D721Med (cell line): Measurements from ENCODE around the gene KCNB1.

Experiments
- DNase-seq: peaks from one replicate; pipeline ENCODE4 v3.0.0; 2011; ENCODE audit warnings: low spot score; ENCODE audit not compliant: insufficient read length
- FAIRE-seq: peaks from 2 replicates; lab custom pipeline; 2011; peaks lifted over from hg19 to GRCh38; lab: Jason Lieb, UNC
- TF ChIP-seq, protein P1 (sequence below): IDR thresholded peaks from 2 replicates; pipeline ENCODE4 v1.5.1; 2012; ENCODE audit warnings: mild to moderate bottlenecking, control low read depth; ENCODE audit not compliant: insufficient read depth; ENCODE audit errors: missing control alignments

KCNB1 gene

DNA sequence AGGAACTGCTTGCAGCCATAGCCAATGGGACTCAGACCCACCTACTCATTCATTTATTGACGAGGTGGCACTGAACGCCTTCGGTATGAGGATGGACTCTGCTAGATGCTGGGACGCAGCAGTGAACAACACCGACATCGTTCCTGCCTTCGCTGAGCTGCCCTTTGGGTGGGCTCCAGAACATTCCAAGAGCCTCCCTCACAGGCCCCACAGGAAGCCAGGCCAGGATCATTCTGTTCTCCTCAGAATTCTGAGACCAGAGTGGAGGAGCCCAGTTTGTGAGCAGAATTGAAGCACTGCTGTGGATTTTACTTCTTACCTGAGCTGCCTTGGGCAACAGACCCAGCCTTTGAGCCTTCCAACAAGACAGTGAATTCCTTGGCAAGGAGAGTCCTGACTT, 82.1 kb downstream of the KCNB1 start:
- DNase-seq (no peak), FAIRE-seq (no peak)

DNA sequence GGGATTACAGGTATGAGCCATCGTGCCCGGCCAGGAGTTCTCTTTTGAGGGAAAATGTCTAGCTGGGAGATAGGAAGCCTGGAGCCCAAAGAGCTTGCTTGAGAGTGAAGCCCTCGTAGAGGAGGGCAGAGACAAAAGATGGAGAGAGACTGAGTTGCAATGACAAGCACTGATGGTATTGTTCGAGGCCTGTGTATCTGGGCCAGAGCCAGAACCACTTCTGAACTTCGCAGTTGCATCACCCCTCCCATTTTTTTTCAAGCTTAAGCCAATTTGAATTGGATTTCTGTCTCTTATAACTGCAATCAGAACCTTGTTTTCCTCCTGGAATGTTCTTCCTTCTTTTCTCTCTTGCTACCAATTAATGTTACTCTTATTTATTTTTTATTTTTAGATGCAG, 83.1 kb downstream of the KCNB1 start:
- no peak for FAIRE-seq
- TF ChIP-seq, protein P1, sequence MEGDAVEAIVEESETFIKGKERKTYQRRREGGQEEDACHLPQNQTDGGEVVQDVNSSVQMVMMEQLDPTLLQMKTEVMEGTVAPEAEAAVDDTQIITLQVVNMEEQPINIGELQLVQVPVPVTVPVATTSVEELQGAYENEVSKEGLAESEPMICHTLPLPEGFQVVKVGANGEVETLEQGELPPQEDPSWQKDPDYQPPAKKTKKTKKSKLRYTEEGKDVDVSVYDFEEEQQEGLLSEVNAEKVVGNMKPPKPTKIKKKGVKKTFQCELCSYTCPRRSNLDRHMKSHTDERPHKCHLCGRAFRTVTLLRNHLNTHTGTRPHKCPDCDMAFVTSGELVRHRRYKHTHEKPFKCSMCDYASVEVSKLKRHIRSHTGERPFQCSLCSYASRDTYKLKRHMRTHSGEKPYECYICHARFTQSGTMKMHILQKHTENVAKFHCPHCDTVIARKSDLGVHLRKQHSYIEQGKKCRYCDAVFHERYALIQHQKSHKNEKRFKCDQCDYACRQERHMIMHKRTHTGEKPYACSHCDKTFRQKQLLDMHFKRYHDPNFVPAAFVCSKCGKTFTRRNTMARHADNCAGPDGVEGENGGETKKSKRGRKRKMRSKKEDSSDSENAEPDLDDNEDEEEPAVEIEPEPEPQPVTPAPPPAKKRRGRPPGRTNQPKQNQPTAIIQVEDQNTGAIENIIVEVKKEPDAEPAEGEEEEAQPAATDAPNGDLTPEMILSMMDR: no peak
- no peak for DNase-seq

More for the DNA sequence above, 82.1 kb downstream of the KCNB1 start:
- TF ChIP-seq, protein P1: no peak

GRCh38 chr20:49398401-49399144, 83.9 kb downstream of the KCNB1 start:
- TF ChIP-seq, protein P1: no peak
- FAIRE-seq: peak; percentile 25
- no peak for DNase-seq

DNA sequence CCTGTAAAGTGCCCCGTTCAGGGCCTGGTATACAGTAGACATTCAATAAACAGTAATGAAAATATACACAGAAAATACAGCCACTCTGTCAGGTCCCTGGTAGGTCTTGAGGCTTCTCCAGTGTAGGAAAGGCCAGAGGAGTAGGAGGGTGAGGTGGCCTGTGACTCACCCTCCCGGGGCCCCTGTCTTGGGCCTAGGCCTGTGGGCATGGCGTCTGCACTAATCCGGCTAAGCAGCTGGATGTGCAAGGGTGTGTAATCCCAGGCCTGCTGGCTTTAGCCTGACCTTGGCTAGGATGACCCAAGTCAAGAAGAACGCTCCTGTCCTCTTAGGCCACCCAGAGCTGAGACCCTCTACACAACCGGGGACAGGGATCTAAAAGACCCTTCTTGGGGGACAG, 84.9 kb downstream of the KCNB1 start:
- FAIRE-seq (peak; percentile 51), DNase-seq (peak; percentile 75)
- TF ChIP-seq, protein P1: no peak

GRCh38 chr20:49396230-49396629, 86.2 kb downstream of the KCNB1 start:
- DNase-seq (no peak), FAIRE-seq (no peak)
- TF ChIP-seq, protein P1: no peak

GRCh38 chr20:49395659-49396058, 86.8 kb downstream of the KCNB1 start:
- no peak for FAIRE-seq
- DNase-seq: no peak
- TF ChIP-seq, protein P1: no peak

- DNase-seq (no peak), FAIRE-seq (no peak)
- TF ChIP-seq, protein P1: no peak
Observed at GRCh38 chr20:49395183-49395582, 87.3 kb downstream of the KCNB1 start.
